ENCODE measurements around the gene VILL.
"Not testable (repeated sequence)": the region's sequence is repeated elsewhere in the genome, so short reads cannot be mapped to it uniquely, and the experiment has no call there.

The VILL gene

DNA sequence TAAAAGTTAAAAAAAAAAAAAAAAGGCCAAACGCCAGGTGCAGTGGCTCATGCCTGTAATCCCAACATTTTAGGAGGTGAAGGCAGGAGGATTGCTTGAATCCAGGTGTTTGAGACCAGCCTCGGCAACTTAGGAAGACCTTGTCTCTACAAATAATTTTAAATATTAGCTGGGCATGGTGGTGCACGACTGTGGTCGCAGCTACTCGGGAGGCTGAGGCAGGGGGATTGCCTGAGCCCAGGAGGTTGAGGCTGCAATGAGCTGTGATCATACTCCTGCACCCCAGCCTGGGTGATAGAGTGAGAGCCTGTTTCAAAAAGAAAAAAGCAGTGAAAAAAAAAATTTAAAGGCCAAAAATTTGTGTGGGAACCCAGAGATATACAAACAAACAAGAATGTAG lies 45.7 kb downstream of the VILL start:
- DNase-seq (ENCODE audit: low spot score), result no peak

DNA sequence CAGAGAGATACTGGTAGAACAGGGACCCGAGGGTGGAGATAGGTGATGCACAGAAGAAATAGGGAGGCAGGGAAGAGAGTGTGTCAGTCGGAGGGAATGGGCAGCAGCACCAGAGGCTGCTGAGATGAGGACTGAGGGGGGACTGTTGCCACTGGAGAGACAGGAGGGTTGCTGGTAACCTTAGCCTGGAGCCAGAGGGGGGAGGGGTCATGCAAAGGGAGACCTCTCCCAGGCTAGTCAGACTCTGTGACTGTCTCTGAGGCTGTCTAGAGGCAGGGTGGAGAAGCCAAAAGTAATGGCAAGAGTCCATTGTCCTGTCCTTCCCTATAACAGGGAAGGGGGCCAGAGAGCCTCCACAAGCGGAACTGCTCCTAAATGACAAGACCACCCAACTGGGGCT lies 46.3 kb downstream of the VILL start:
- no peak for DNase-seq (ENCODE audit: low spot score)

DNA sequence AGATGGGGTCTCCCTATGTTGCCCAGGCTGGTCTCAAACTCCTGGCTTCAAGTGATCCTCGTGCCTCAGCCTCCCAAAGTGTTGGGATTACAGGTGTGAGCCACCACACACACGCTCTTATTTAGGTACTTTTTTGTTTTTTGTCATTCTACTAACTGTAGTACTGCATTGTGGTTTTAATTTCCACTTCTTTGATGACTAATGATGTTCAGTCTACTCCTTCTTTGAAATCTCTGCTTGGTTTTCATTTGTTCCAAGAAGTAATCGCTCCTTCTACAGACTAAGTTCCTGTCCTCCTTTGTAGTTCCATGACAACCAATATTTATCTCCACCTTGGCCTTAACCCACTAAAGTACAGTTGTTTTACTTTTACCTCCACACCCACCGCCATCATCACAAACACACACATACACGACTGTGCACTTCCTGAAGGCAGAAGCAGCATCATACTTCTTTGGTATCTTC lies 47.9 kb downstream of the VILL start:
- DNase-seq (ENCODE audit: low spot score), result no peak

DNA sequence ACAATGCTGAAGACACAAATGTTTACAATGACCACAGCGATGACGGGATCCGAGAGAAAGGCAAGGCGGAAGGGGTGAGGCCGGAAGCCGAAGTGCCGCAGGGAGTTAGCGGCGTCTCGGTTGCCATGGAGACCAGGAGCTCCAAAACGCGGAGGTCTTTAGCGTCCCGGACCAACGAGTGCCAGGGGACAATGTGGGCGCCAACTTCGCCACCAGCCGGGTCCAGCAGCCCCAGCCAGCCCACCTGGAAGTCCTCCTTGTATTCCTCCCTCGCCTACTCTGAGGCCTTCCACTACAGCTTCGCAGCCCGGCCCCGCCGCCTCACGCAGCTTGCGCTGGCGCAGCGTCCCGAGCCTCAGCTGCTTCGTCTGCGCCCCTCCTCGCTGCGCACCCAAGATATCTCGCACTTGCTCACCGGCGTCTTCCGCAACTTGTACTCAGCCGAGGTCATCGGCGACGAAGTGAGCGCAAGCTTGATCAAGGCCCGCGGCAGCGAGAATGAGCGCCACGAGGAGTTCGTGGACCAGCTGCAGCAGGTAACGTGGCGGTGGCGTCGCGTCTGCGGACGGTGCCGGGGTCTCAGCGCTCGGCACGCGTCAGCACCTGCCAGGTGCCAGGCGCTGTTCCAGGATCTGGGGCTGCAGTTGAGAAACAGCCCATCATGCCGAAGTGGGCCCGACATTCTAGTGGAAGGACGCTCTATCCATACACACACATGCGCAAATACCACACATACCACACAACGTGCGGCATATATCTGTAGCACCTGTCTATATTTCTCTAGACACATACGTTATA lies 48.7 kb downstream of the VILL start, which contains the start of gene DLEC1:
TSS of gene DLEC1 (plus strand) at position 108 of the 798 bp plus-strand sequence. CDS start at position 126, 18 bp downstream.
- DNase-seq (ENCODE audit: low spot score), result no peak

GRCh38 chr3:38039899-38040261 lies 49.3 kb downstream of the VILL start:
- no peak for DNase-seq (ENCODE audit: low spot score)

DNA sequence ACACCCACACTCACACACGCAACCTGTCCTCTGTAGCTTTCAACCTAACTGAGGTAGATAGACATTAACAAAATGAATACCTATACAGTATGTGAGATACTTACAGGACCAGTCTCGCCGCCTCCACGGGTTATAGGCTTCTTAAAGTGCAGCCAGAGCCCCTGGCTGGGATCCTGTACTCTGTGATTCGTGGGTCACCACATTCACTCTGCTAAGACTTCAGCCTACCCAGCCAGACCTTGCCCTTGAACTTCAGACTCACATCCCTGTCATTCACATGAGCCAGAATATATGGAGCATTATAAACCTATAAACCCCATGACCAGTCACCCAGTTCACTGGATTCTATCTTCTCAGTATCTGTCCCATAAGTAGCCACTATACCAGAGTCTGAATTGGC lies 49.8 kb downstream of the VILL start:
- no peak for DNase-seq (ENCODE audit: low spot score)

- no peak for DNase-seq (ENCODE audit: low spot score)
These were observed 52.9 kb downstream of the VILL start for GRCh38 chr3:38043486-38043885.

- DNase-seq (ENCODE audit: low spot score), result no peak
These were observed 55.4 kb downstream of the VILL start for GRCh38 chr3:38046027-38046426.

DNA sequence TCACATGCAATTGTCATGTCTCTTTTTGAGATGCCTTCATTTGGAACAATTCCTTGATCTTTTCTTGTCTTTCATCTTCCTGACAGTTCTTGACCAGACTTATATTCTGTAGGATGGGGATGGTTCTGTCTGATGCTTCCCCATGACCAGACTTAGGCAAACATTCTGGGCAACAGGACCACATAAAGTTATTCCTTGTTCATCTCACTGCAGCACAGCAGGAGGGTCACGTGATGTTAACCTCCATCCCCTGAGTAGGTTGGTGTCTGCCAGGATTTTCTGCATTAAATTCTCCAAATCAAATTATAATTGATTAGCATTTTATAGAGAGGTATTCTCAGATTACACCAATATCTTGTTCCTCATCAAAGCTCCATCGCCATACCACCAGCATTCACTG lies 56.2 kb downstream of the VILL start:
- no peak for DNase-seq (ENCODE audit: low spot score)

- DNase-seq (ENCODE audit: low spot score), result no peak
These were observed 57.3 kb downstream of the VILL start for GRCh38 chr3:38047896-38048295.

DNA sequence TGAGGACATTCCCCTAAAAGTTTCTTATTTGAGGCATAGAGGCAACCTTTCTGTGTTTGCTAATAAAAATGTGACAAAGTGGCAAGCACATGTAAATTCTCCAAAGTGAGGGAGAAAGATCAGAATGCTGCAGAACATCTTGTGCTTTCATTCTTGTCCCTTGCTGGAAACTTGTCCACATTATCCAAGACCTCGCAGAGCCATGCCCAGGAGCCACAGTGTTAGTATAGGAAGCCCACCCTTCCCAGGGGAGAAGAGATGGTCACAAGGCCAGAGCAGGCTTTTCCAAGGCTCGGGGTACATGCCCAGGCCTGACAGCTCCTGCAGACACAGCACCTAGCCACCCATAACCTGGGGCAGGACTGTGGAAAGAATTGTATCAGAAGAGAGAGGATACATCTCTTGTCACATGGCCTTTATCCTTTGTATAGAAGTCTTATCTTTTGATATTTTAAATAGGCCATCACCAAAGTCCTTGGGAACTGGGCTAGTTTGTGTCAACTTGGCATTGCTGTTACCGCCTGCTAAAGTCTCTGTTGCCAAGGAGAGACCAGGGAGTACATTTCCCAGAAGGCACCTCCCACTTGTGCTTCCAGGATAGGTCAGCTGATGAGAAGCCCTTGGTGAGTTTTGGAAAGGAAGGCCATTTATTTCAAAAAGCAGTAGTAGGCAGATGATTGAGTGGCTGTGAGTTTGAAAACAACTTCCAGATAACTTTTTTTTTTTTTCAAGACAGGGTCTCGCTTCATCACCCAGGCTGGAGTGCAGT lies 59.0 kb downstream of the VILL start:
- no peak for DNase-seq (ENCODE audit: low spot score)

DNA sequence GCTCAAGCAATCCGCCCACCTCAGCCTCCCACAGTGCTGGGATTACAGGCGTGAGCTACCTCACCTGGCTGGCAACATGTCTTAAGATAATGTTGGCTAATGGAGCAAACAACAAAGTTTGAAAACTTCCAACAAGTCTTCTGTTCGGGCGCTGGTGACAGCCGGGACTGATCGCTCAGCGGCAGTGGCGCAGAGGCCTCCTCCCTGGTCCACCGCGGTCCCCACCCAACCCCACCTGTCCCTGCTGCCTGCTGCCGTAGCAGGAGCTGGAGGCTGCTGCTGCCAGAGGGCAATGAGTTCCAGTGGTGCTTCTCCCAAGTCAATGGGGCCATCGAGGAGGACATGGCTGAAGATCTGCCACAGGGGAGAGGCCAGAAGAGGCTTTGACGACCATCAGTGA lies 60.5 kb downstream of the VILL start:
- no peak for DNase-seq (ENCODE audit: low spot score)

GRCh38 chr3:38053286-38053685 lies 62.7 kb downstream of the VILL start:
- not testable (repeated sequence) for DNase-seq (ENCODE audit: low spot score)

DNA sequence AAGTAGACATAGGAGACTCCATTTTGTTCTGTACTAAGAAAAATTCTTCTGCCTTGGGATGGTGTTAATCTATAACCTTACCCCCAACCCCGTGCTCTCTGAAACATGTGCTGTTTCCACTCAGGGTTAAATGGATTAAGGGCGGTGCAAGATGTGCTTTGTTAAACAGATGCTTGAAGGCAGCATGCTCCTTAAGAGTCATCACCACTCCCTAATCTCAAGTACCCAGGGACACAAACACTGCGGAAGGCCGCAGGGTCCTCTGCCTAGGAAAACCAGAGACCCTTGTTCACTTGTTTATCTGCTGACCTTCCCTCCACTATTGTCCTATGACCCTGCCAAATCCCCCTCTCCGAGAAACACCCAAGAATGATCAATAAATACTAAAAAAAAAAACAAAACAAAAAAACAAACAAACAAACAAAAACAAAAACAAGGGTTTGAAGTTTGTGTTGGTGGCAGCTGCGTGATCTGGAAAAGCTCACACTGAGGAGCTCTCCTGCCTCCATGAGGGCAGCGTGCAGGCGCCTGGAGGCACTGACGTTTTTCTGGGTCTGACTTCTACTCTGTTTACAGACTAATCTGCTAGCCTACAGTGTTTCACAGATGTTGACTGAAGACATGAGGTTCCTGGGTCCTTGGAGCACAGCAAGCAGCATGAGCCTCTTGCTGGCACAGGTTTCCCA lies 63.4 kb downstream of the VILL start:
- DNase-seq (ENCODE audit: low spot score), result not testable (repeated sequence)

DNA sequence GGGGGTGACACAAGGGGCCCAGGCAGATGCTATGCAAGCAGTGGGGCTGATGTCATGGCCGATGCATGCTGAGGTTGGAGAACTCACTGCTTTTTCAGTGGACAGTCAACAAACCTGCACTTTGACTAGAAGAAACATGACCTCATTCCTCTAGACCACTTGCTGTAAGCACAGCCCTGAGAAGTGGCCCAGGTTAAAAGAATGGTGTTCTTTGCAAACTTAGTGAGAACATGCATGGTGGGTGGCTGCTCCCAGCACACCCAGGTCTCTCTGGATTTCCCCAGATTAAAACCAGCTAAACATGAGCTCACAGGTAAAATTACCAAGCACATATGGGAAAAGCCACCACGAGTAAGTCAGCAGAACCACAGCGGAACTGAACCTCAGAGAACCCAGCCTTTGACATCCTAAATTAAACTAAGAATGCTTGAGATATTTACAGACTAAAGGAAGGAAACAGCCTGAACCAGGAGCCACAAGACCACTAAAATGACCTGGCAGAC lies 64.0 kb downstream of the VILL start:
- DNase-seq (ENCODE audit: low spot score), result no peak

All from left forelimb (tissue), 1 donor.